Stomach (tissue), 4 donors: ENCODE results near the gene HIPK3.

Source experiments
- EP300 ChIP-seq: sonication (generic); formaldehyde crosslinking; IDR thresholded peaks from one replicate; pipeline ENCODE4 v1.6.1; 2017; ENCODE audit warnings: antibody characterized with exemption
- POLR2A ChIP-seq, 4 donors: fragments of 450-650 bp; IDR thresholded peaks; one replicate each; pipeline ENCODE4 v1.6.1; 2016; ENCODE audit warnings: antibody characterized with exemption in 4 of 4, control low read depth in 2 of 4, mild to moderate bottlenecking in 1 of 4, moderate library complexity in 1 of 4
- POLR2AphosphoS5 ChIP-seq, 3 donors: sonication (generic); formaldehyde crosslinking; IDR thresholded peaks; one replicate each; pipeline ENCODE4 v1.6.1; 2016; ENCODE audit warnings: antibody characterized with exemption in 3 of 3
- TF ChIP-seq, protein P1 (sequence below), 7 experiments: fragments of 450-650 bp in 4 of 7; fragments of 200-600 bp in 3 of 7; sonication (generic) in 3 of 7; IDR thresholded peaks; one replicate each; pipeline ENCODE4 v1.5.1; 2016 to 2019; ENCODE audit warnings: antibody characterized with exemption in 7 of 7, control low read depth in 2 of 7, mild to moderate bottlenecking in 1 of 7

DNA sequence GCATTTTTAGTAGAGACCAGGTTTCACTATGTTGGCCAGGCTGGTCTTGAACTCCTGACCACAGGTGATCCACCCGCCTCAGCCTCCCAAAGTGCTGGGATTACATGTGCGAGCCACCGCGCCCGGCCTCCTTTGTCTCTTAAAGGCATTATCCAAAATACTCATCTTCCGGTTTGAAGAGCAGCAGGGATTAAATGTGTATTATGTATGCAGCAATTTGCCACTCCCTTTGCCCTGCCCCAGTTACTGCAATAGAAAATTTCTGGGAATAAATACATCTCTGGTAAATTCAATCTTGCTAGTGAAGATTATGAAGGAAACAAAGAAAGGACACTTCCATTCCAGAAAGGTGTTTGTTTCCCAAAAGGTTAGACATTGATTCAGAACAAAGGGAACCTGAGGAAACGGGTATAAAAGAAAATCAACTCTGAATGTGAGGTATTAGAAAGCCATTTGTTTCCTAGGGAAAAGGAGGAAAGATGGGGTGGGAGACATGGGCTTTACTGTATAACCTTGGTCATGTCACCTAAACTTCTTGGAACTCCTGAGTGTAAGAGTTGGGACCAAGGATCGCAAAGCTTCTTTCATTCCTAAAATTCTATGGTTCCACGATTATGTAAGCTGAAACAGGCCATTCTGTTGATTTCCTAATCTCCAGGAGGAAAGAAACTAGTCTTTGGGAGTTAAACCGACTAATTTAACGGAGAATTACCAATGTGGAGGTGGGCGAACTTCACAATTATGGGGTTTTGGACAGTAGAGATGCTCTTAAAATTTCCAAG is 959 bp upstream of the HIPK3 start:
- TF ChIP-seq, protein P1, sequence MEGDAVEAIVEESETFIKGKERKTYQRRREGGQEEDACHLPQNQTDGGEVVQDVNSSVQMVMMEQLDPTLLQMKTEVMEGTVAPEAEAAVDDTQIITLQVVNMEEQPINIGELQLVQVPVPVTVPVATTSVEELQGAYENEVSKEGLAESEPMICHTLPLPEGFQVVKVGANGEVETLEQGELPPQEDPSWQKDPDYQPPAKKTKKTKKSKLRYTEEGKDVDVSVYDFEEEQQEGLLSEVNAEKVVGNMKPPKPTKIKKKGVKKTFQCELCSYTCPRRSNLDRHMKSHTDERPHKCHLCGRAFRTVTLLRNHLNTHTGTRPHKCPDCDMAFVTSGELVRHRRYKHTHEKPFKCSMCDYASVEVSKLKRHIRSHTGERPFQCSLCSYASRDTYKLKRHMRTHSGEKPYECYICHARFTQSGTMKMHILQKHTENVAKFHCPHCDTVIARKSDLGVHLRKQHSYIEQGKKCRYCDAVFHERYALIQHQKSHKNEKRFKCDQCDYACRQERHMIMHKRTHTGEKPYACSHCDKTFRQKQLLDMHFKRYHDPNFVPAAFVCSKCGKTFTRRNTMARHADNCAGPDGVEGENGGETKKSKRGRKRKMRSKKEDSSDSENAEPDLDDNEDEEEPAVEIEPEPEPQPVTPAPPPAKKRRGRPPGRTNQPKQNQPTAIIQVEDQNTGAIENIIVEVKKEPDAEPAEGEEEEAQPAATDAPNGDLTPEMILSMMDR (IDR thresholded peaks at IDR 0.05): no peak
- no peak for TF ChIP-seq EP300
- no peak for TF ChIP-seq POLR2AphosphoS5 (IDR thresholded peaks at IDR 0.05)
- no peak for TF ChIP-seq POLR2A (IDR thresholded peaks at IDR 0.05)
